Thyroid gland (tissue), 4 donors: ENCODE measurements around the gene C11orf54.

Source experiments
- POLR2A ChIP-seq, 2 donors: fragments of 450-650 bp; IDR thresholded peaks; one replicate each; pipeline ENCODE4 v1.6.1; 2017; ENCODE audit warnings: antibody characterized with exemption in 2 of 2, mild to moderate bottlenecking in 2 of 2, moderate library complexity in 1 of 2
- TF ChIP-seq, protein P1 (sequence below), 6 experiments: fragments of 200-600 bp in 3 of 6; fragments of 450-650 bp in 3 of 6; sonication (generic) in 3 of 6; IDR thresholded peaks; one replicate each; pipeline ENCODE4 v1.5.1; 2016 to 2019; ENCODE audit warnings: antibody characterized with exemption in 6 of 6, mild to moderate bottlenecking in 2 of 6, inconsistent platforms in 1 of 6, moderate library complexity in 1 of 6

DNA sequence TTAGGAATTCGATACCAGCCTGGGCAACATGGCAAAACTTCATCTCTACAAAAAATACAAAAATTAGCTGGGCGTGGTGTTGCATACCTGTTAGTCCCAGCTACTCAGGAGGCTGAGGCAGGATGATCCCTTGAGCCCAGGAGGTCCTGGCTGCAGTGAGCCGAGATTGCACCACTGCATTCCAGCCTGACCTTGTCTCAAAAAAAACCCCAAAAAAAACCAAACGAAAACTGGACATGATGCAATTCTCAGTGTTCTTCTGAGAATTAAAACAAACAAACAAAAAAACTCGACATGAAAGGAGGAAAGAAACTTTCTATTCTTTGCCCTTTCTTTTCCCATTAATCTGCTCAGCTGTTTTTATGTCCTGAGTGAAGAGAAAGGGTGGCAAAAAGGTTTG, 50.0 kb downstream of the C11orf54 start:
- TF ChIP-seq, protein P1, sequence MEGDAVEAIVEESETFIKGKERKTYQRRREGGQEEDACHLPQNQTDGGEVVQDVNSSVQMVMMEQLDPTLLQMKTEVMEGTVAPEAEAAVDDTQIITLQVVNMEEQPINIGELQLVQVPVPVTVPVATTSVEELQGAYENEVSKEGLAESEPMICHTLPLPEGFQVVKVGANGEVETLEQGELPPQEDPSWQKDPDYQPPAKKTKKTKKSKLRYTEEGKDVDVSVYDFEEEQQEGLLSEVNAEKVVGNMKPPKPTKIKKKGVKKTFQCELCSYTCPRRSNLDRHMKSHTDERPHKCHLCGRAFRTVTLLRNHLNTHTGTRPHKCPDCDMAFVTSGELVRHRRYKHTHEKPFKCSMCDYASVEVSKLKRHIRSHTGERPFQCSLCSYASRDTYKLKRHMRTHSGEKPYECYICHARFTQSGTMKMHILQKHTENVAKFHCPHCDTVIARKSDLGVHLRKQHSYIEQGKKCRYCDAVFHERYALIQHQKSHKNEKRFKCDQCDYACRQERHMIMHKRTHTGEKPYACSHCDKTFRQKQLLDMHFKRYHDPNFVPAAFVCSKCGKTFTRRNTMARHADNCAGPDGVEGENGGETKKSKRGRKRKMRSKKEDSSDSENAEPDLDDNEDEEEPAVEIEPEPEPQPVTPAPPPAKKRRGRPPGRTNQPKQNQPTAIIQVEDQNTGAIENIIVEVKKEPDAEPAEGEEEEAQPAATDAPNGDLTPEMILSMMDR (IDR thresholded peaks at IDR 0.05): no peak
- no peak for TF ChIP-seq POLR2A (IDR thresholded peaks at IDR 0.05)
